Hematopoietic multipotent progenitor cell treated with erythropoietin and hydrocortisone succinate and interleukin-3 and kit ligand, for 17 days (in vitro differentiated cells): Measurements from ENCODE around the gene CAPZB.

ENCODE experiments used
- DNase-seq: peaks from one replicate; pipeline ENCODE4 v3.0.0-alpha.2; 2015; ENCODE audit warnings: low spot score

The CAPZB gene

DNA sequence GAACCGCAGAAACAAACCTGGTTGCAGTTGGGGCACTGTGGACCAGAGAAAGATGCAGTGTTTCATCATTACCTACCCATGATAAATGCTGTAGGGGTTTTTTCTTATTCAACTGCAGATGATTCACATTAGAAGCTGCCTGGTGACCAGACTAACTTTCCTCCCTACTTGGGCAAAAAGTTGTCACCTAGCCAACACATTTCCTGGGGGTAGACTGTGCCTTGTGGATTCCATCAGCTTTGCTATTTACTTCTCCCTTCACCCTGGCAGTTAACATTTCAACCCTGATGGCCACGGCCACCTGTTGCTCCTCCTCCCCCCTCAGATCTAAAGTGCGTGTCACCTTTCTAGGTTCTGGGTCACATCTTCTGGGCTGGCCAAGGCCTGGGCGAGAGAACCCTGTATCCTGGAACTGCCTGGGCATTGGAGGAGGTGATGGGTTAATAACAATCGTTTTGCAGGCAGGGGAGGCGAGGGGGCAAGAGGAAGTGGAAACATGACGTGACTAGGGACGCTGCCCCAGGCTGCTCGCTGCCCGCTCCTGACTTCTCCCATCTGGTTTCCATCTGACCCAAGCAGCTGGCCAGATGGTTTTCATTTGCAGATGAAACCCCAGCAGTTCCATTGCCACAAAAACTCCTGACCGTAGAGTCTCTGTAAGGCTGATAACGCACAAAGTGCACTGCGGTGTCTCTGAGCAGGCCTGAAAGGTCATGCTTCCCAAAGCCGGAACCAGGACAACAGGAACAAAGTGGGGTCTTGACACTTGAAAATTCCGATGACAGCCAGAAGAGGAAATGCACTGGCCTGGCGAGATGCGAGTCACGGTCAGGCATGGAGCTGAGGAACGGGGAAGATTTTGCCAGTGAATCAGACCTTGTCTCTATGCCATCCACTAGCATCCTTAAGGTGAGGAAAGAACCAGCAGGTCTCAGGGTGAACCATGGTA lies 36.6 kb downstream of the CAPZB start:
- no peak for DNase-seq

DNA sequence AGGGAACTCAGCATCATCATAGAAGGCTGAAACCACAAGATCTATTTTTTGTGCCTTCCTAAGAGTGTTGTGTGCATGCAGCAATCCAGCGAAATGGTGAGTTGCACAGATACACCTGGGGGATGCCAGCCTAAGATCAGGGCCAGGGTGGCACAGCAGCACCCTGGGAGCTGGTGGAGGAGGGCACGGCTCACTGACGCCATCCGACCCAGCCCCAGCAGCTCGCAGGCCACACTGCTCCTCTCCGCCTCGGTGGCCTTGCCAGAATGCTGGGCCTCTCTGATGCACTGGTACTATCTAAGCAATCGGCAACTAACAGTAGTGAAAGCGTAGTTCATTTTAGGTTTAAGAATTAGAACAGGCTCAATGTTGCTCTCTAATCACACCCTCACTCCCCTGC lies 37.8 kb downstream of the CAPZB start:
- DNase-seq, result no peak

DNA sequence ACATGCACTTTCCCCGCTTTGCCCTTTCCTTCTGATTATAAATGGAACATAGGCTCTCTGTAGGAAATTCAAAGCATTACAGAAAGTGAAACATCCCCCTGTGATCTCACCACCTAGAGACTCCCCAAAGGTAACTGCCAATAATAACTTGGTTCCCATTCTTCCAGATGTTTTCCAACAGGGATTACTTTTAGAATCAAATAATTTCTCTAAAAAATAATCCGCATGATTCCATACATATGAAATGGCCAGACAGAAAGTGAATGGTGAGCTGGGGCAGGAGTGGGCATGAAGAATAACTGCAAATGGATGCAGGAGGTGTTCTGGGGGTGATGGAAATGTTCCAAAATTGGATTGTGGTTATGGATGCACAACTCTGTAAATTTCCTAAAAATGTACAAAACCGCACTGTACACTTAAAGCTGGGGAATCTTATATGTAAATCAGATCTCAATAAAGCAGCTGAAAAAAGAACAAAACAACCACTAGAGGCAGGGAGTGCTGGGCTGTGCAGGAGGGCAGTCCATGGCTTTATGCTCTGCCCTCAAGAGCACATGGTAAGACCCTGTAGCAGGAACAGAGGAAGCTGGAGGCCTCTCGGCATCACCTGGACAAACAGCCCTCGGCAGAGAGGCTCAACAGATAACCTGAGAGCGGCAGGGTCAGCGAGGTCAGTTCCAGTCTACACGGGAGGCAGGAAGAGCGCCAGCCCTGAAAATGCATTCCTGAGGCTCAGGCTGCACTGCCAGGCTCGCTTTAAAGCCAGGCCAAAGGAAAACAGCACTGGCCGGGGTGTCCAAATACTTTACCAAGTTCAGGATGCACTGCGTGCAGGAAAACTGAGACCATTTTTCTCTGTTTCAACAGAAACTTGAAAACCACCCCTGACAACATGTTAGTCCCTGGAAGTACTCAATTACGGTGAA lies 39.7 kb downstream of the CAPZB start:
- DNase-seq, result no peak

DNA sequence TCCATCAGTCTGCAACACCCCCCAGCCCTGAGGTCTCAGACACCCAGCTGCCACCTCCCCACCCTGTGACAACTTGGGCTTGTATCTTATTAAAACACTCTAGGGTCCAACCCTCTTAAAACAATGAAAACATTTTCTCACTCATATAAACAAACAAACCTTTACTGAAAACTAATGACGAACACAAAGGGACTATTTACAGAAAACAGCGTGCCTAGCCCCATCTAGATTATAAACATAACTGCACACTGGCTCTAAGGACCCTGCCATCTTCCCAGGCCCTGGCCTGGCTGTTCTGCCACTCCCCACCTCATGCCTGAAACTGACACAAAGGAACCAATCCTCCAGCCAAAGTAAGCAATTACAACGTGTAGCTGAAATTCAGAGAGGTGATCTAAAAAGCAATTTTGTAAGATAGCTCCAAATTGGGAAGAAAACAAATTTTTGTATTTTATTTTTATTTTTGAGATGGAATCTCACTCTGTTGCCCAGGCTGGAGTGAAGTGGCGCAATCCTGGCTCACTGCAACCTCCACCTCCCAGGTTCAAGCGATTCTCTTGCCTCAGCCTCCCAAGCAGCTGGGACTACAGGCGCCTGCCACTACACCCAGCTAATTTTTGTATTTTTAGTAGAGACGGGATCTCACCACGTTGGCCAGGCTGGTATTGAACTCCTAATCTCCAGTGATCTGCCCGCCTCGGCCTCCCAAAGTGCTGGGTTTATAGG lies 40.9 kb downstream of the CAPZB start:
- no peak for DNase-seq

DNA sequence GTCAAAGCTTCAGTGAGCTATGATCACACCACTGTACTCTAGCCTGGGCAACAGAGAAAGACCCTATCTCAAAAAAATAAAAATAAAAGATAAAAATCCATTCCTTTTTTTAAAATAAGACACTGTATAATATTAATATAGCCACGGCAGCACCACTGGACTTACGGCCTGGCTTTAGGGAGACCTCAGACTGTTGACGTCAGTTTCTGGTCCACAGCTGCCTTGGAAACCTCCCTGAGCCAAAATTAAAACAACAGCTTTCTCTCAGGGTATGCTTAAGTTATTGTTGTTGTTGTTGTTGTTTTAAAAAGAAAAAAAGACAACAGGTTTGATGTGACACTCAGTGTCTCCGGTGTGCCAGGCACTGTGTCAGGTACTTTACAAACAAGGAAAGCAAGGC lies 42.0 kb downstream of the CAPZB start:
- no peak for DNase-seq

DNA sequence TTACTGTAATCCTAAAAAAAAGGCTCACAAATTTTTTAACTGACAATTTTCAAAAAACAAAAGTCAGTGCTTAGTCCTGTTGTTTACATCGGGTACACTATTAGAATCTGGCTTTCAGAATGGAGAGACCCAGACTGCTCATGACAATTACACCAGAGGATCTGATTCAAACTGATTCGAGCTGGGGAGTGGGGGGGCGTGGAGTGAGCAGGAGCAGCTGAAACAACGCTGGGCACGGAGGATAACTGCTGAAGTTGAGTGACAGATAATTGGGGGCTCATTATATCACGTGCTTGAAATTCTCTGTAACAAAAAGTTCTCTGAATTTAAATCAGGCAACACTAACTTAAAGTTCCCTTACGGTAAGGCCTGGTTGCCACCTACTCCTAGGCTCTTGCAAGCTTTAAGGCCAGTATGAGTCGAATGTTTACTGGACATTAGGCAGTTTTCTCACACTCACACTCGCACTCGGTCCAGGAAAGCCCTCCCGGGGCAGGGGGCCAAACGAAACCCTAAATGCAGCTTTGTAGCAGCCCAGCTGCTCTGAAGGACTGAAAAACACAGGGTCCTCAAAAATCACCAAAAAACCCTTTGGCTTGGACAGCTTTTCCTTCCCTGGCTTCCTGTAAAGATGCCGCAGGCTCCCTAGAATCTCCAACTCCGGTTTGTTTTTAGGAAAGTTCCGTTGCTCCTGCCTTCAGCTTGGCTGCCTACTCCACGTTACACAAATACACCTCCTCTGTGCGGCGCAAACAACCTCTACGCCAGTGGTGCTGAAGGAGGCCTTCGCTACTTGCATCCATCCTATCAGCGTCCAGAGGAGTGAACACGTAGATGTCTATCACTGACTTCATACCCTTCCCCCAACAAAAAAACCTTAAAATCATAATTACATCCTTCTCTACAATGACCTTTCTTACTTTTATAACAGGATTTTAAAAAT lies 42.9 kb downstream of the CAPZB start:
- DNase-seq, result no peak

DNA sequence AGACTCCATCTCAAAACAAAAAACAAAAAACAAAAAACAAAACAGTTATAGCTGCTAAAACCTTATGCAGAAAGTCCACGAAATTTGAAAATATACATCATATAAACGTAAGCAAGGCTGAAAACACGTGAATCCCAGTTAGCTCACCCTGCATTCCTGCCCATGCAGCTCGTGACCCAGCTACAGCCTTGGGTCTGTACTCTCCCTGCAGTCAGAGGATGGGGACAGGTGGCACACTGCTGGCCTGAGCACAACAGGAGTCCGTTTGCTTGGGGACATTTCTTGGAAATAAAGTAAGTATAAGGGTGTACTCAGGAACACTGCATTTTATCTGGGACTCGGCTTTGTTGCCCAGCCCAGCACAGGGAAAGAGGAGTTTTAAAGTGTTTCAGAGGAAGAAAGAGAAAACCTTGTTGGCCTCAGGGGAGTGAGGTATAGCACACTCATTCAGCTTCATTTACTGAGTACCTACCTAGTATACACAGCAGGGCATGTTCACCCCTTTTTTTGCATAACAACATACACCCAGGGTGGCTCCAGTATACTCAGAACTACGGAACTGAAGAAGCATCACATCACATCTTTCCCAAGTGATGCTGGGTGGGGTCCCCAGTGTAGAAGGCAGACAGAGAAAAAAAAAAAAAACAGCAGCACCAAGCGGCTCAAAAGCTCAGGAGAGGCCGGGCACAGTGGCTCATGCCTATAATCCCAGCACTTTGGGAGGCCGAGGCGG lies 44.1 kb downstream of the CAPZB start:
- no peak for DNase-seq

DNA sequence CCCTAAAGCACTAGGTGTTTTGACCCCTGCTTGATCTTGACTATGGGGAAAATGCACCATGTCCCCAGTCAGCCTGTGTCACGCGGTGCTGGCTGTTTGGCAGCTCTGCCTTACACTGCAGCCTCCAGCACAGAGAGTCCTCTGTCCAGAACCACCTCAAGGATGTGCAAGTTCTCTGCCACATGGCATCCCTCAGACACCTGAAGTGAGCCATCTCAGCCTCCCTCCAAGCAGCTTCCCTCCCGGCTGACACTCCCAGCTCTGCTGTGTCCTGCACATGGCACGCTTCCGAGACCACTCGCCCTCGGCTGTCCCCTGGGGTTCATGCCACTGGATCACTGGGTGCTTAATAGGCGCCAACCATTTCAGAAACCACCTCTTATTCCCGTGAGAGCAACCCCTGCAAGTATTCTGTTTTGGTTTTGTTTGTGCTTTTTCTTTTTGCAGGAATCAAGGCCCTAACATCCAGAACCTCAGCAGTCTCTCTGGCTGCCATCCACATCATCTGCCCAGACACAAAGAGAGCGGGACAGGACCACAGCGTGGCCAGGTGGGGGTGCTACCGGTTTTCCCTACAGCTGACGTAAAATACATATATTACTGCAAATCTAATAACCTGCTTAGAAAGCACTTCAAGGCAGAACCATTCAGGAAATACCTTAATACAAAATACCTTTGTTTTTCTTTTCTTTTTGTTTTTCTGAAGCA lies 45.7 kb downstream of the CAPZB start:
- DNase-seq, result no peak

DNA sequence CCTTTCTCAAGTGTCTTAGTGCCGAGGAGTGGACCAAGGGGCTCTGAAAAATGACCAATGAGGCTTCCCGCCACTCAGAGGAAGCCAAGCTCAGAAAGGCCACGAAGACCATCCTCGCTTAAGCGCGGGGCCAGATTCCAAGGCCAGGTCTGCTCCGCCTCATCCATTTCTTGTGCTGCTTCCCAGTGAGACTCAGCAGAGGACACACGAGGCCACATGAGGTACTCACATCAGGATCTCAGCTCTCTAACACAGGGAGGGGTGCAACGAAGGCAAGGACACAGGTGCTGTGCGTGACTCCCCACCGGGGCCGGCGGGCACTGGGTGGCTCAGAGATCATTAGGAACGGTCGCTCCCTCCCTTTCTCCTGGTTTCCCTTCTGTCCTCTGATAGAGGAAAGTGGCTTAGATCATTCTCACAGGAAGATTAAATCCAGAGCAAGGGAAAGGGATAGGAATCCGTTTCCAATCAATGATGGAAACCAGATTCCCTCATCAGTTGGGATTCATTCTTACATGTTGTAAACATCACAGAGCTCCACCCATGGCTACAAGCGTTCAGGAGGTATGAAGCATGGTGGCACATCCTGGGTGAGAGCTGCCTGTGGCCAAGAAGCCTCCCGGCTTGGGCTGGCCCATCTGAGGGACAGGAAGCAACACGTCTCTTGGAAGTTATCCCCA lies 46.7 kb downstream of the CAPZB start:
- no peak for DNase-seq

DNA sequence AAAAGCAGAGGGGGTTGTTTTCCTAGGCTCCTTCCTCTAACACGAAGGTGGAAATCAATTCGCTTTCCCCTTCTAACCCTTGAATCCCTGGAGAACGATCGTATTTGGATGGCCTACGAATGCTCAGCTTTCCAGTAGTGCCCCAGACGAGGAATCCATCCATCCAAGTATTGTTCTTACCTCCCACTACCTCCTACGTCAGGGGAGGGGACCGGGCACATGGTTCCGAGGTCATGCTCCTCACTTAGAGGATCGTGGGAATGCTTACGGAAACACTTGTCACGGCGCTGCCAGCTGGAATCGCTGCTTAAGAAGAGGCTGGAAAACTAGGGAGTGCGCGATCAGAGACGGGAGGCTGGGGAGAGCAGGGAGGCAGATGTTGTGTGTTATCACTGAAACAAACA lies 47.4 kb downstream of the CAPZB start:
- no peak for DNase-seq

DNA sequence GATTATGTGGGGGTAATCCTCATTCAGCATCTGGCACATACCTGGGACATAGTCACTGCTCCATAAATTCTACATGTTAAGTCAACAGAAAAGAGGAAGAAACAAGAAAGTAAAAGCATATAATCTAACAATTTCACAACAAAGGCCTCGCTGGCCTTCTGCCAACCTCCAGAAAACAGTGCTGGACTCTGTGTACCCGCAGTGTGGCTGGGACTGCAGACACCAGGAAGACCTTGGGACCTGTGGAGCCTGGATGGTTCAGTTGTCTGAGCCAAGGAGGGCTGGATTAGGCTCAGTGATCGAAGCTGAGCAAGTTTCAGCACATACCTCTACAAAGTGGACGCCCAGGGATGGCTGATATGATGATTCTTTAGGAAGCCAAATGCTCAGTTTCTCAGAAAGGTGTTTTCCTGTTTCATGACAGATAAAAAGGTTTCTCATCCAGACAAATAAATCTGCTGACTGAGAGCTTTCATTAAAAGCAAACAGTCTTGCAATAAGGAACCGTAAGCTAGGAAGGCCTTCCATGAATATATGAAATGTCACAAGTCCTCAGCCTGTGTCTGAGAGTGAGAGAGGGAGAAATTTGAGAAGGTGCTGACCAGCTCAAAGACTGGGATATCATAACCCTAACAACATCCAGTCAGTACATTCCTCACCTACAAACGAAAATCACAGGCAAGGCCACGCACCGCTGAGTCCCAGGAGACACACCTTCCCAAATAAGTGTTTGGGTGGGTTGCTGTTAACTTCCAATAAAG lies 48.4 kb downstream of the CAPZB start:
- no peak for DNase-seq

DNA sequence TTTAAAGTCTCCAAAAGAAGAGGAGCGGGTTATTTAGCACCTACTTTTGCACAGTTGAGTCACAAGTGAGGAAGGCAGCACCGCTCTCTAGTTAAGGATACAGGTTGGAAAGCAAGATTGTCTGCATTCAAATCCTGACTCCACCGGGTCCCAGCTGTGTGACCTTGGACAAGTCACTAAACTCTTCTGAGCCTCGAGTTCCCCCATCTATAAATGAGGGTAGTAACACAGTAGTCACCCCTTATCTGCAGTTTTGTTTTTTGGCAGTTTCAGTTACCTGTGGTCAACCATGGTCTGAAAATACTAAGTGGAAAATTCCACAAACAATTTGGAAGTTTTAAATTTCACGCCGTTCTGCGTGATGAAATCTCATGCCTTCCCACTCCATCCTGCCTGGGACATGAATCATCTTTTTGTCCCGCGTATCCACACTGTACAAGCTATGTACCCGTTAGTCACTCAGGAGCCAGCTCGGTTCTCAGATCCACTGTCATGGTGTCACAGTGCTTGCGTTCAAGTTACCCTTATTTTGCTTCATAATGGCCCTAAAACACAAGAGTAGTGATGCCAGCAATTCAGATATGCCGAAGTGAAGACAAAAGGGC lies 49.4 kb downstream of the CAPZB start:
- DNase-seq, result no peak

DNA sequence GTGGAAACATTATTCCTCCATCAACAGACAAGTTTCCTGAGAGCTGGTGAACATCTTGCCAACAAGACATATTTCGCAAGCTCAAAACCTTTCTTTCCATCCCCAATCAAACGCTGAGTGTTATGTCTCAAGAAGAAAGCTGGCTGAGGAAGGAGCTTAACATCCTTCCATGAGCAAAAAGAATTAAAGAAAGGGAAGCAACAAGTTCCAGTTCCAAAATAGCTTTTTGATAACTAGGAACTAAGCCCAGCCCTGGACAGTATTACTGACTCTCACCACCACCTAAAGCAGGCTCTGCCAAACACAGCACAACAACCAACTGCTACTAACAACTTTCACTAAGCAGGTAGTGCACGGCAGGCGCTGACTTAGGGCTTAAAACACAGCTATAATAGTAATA lies 50.2 kb downstream of the CAPZB start:
- DNase-seq, result no peak

DNA sequence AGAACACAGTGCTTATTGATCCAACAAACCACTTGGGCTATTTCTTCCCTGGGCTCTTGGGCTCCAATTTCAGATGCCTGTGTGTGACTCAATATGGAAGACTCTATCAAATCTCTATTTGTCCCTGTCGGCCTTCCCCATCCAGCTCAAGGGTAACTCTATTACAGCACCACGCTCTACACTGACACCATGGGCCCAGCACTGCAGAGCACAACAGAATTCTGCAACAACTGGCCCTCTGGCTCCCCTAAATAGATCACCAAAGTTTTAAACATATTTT lies 51.7 kb downstream of the CAPZB start:
- no peak for DNase-seq

DNA sequence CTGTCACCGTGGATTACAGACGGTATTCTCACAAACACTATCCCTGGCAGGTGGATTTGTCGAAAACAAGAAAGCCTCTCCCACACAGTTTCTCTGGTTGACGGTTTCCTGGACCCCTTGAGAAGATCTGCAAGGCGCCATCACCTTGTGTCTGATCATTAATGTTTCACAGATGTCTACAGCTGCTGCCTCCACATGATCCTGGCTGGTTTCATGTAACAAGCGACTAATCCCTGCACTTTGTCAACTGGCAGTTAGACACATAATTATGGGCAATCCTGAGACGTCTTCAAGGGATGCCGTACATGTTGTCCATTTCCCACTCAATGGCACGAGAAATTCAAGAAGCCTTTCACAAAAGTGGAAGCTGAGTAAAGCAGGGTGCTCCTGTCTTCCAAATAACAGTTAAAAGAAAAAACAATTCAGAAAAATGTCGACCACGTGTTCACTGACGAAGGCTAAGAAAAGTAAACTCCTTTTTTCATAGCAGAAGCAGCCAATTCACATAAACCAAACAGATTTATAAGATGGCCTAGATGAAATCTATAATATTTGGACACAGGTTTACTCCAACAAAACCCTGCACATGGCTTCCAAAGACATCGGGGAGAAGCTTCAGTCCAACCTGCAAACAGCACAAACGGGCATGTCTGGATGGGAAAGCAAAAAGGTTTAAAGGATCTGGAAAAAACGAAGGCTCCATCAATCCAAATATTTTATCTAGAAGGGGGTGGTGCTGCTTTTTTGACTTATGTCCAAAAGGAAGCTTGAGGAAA lies 52.2 kb downstream of the CAPZB start:
- DNase-seq, result no peak

DNA sequence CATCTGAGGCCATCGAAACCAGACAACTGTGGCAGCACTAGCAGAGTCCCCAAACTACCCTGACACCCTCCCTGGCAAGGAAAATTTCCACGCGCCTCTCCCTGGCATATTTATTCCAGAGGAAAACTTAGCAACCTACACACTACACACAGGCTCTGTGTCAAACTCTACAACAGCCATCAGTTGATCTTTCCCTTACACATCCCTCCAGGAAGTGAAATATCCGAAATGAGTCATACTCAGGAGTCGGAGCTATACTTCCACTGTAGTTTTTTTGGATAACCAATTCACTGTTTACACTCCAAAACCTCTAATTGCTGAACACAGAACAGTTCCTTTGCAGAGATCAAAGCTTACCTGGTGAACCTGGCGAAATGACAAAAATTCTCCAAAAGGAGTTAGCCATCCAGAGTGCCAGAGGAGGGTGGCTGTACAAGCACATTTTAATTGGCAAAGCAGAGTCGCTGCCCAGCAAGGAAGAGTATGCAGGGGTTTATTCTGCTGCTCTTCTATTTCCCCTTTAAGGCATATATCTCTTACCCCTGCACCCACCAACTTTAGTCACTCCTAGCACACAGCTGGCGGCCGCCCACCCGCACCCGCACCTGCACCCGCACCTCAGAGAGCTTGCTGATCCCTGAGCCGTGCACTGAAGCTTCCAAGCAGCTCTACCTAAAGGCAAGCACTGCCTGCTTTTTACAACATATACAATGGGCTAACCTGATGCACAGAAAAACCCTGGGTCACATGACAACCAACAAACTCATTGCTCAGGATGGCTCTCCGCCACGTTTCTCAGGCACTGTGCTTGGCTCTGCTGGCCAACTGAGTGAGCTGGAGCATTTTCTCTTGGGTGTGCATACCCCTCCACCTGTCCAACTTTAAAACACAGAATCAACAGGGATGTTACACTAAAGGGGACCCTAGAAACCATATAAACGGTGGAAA lies 54.9 kb downstream of the CAPZB start:
- no peak for DNase-seq
